GM13976 (cell line): Measurements from ENCODE around the gene CCNL1.

Experiments used
- DNase-seq: peaks from one replicate; pipeline ENCODE4 v3.0.0; 2012; ENCODE audit warnings: low spot score
- in situ Hi-C: fragments of 300-500 bp; cut with MboI; formaldehyde crosslinking; loops from one replicate; pipeline ENCODE4 v1.12.0; 2022; ENCODE audit warnings: low sequenced_read_pairs, mixed read lengths, inconsistent platforms; ENCODE audit not compliant: unreplicated experiment
- TF ChIP-seq, protein P1 (sequence below): IDR thresholded peaks from 2 replicates; pipeline ENCODE4 v1.5.1; 2012; ENCODE audit warnings: borderline replicate concordance, mild to moderate bottlenecking; ENCODE audit not compliant: insufficient read depth; ENCODE audit errors: extremely low read depth, missing control alignments, control extremely low read depth

The CCNL1 gene

DNA sequence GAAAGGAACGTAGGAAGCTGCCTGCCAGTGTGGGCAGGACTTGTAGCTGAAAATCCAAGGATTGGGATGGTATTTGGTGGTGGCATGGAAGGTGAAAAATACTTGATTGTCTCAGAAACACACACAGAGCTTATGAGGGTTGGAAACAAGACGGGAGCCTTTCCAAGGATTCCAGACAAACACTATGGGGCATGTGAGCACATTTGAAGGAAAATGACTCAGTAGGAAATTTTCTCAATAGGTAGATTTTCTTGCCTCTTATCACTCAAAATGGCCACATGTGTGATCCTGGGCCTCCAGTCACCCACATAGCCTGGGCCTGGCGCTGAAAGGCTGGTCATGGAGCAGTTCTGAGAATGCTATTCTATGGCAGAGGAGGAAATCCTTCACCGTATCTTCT, 47.4 kb downstream of the CCNL1 start:
- in situ Hi-C loops, result no loop called here
- DNase-seq, result no peak
- TF ChIP-seq, protein P1, sequence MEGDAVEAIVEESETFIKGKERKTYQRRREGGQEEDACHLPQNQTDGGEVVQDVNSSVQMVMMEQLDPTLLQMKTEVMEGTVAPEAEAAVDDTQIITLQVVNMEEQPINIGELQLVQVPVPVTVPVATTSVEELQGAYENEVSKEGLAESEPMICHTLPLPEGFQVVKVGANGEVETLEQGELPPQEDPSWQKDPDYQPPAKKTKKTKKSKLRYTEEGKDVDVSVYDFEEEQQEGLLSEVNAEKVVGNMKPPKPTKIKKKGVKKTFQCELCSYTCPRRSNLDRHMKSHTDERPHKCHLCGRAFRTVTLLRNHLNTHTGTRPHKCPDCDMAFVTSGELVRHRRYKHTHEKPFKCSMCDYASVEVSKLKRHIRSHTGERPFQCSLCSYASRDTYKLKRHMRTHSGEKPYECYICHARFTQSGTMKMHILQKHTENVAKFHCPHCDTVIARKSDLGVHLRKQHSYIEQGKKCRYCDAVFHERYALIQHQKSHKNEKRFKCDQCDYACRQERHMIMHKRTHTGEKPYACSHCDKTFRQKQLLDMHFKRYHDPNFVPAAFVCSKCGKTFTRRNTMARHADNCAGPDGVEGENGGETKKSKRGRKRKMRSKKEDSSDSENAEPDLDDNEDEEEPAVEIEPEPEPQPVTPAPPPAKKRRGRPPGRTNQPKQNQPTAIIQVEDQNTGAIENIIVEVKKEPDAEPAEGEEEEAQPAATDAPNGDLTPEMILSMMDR, result no peak

- TF ChIP-seq, protein P1, result no peak
- in situ Hi-C loops, result no loop called here
- no peak for DNase-seq
Observed at GRCh38 chr3:157111518-157111917, 48.4 kb downstream of the CCNL1 start.

DNA sequence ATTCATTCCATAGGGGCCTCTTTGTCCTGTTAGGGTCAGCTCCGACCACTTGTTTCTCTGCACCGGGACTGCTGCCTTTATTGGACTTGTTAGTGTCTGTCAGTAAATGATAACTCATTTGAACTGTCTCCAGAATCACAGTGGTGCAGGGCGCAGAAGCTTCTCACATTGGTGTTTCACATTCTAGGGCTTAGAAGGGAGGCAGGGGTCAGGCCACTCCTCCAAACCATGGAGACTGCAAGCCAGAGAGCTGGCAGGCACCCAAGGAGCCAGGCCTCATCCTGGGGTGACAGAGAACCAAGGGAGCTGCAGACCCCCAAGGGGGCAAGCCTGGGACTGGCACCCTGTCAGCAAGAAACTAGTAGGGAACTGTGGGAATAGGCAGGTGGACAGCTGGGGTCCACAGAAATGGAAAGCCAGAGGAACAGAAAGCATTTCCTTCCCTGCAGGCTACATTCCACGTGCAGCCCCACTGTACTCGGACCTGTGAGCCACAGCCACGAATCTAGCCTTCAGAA, 49.1 kb downstream of the CCNL1 start:
- in situ Hi-C loops, result no loop called here
- TF ChIP-seq, protein P1, result no peak

GRCh38 chr3:157109267-157110141, 50.4 kb downstream of the CCNL1 start:
- in situ Hi-C loops, result no loop called here
- TF ChIP-seq, protein P1, result no peak
- DNase-seq, result no peak

More for the DNA sequence above, 49.1 kb downstream of the CCNL1 start:
- DNase-seq, result no peak

- TF ChIP-seq, protein P1, result no peak
- no peak for DNase-seq
- in situ Hi-C loops, result no loop called here
Observed at GRCh38 chr3:157107644-157108133, 52.3 kb downstream of the CCNL1 start.

DNA sequence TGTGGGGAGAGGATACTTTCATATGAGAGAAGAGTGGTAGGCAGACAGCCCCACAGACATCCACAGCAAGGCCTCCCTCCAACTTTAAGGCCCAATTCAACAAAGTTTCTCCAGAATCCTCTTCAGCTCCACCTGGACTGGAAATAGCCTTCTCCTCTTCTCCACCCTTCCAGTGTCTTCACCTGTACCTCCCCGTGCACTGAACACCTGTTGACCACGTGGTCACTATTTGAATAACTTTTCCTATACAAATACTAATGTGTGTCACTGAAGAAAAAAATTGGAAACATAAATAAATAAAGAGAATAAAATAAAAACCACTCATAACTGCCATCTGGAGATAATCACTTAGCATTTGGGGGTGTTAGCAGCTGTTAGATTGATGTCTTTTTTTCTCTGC, 52.9 kb downstream of the CCNL1 start:
- in situ Hi-C loops, result no loop called here
- DNase-seq, result no peak

More for the DNA sequence above, 52.9 kb downstream of the CCNL1 start:
- TF ChIP-seq, protein P1, result no peak
